Neuronal stem cell (in vitro differentiated cells): ENCODE results near the gene FAM135A.

Source experiments
- DNase-seq: peaks from one replicate; pipeline ENCODE4 v3.0.0-alpha.2; 2013; ENCODE audit warnings: low spot score
- H2AFZ ChIP-seq: one replicate; pipeline ENCODE4 v1.6.1; 2013; ENCODE audit warnings: mild to moderate bottlenecking, low read length, inconsistent platforms
- H2AK5ac ChIP-seq: 2 replicates; pipeline ENCODE4 v1.6.1; 2013; ENCODE audit warnings: low read depth, mild to moderate bottlenecking, inconsistent platforms, low read length, moderate library complexity, mixed read lengths
- H2BK120ac ChIP-seq: 2 replicates; pipeline ENCODE4 v1.6.1; 2013; ENCODE audit warnings: low read depth, mild to moderate bottlenecking, inconsistent platforms, low read length, moderate library complexity, mixed read lengths
- H2BK12ac ChIP-seq: one replicate; pipeline ENCODE4 v1.6.1; 2013; ENCODE audit warnings: low read length, inconsistent platforms
- H2BK15ac ChIP-seq: 2 replicates; pipeline ENCODE4 v1.6.1; 2013; ENCODE audit warnings: mild to moderate bottlenecking, low read length, inconsistent platforms, mixed read lengths
- H2BK5ac ChIP-seq: one replicate; pipeline ENCODE4 v1.6.1; 2013; ENCODE audit warnings: inconsistent platforms, mild to moderate bottlenecking, low read length, moderate library complexity
- H3K14ac ChIP-seq: one replicate; pipeline ENCODE4 v1.6.1; 2013; ENCODE audit warnings: low read length, inconsistent platforms
- H3K18ac ChIP-seq: 2 replicates; pipeline ENCODE4 v1.6.1; 2013; ENCODE audit warnings: low read length, inconsistent platforms
- H3K23ac ChIP-seq: 2 replicates; pipeline ENCODE4 v1.6.1; 2013; ENCODE audit warnings: low read depth, mild to moderate bottlenecking, mixed read lengths, low read length, inconsistent platforms; ENCODE audit not compliant: poor library complexity
- H3K27ac ChIP-seq: replicated peaks from 3 replicates; pipeline ENCODE4 v1.5.1; 2013; ENCODE audit warnings: low read length, inconsistent platforms
- H3K27me3 ChIP-seq, 3 experiments: 2 replicates each; pipeline ENCODE4 v1.6.1; 2013; ENCODE audit warnings: low read length in 3 of 3, mild to moderate bottlenecking in 2 of 3, inconsistent platforms in 1 of 3, low read depth in 1 of 3, mixed read lengths in 1 of 3, moderate library complexity in 1 of 3; ENCODE audit not compliant: control insufficient read depth in 3 of 3, insufficient read depth in 3 of 3
- H3K36me3 ChIP-seq, 2 donors: replicated peaks in 1 of 2; 2 replicates each; pipeline ENCODE4 v1.6.1; 2013; ENCODE audit warnings: low read length in 2 of 2; ENCODE audit not compliant: control insufficient read depth in 2 of 2, insufficient read depth in 2 of 2
- H3K4ac ChIP-seq: 2 replicates; pipeline ENCODE4 v1.6.1; 2013; ENCODE audit warnings: inconsistent platforms, mild to moderate bottlenecking, low read length, moderate library complexity
- H3K4me1 ChIP-seq, 2 donors: 1 replicate in 1 of 2; 2 replicates in 1 of 2; pipeline ENCODE4 v1.6.1; 2013; ENCODE audit warnings: low read length in 2 of 2, low read depth in 1 of 2; ENCODE audit not compliant: control insufficient read depth in 2 of 2, insufficient read depth in 1 of 2
- H3K4me2 ChIP-seq: one replicate; pipeline ENCODE4 v1.6.1; 2013; ENCODE audit warnings: mild to moderate bottlenecking, low read length, inconsistent platforms; ENCODE audit not compliant: insufficient read depth, poor library complexity, severe bottlenecking
- H3K4me3 ChIP-seq, 2 donors: 2 replicates each; pipeline ENCODE4 v1.5.1; 2013; ENCODE audit warnings: low read length in 2 of 2, mild to moderate bottlenecking in 2 of 2, inconsistent platforms in 1 of 2, moderate library complexity in 1 of 2
- H3K79me1 ChIP-seq: one replicate; pipeline ENCODE4 v1.6.1; 2013; ENCODE audit warnings: low read depth, mild to moderate bottlenecking, inconsistent platforms, low read length, moderate library complexity
- H3K9ac ChIP-seq: one replicate; pipeline ENCODE4 v1.6.1; 2013; ENCODE audit warnings: mild to moderate bottlenecking, low read depth, low read length, inconsistent platforms; ENCODE audit not compliant: poor library complexity
- H3K9me3 ChIP-seq, 2 donors: replicated peaks in 1 of 2; 2 replicates each; pipeline versions ENCODE3 to v1.6.1; 2013; ENCODE audit warnings: low read length in 2 of 2, mild to moderate bottlenecking in 2 of 2, inconsistent platforms in 1 of 2, low read depth in 1 of 2, mixed read lengths in 1 of 2, moderate library complexity in 1 of 2; ENCODE audit not compliant: control insufficient read depth in 2 of 2, insufficient read depth in 1 of 2
- H4K8ac ChIP-seq: one replicate; pipeline ENCODE4 v1.6.1; 2013; ENCODE audit warnings: low read depth, mild to moderate bottlenecking, inconsistent platforms, low read length, moderate library complexity
- H4K91ac ChIP-seq: one replicate; pipeline ENCODE4 v1.6.1; 2013; ENCODE audit warnings: low read length, low read depth, mild to moderate bottlenecking, inconsistent platforms; ENCODE audit not compliant: poor library complexity
- WGBS, 2 donors: extraction: QIAGEN DNeasy Blood & Tissue Kit; methylation state at CpG; one replicate each; pipeline ENCODE4 v1.1.7; 2013; ENCODE audit warnings: missing lambda C conversion rate in 2 of 2, mixed read lengths in 1 of 2; ENCODE audit not compliant: insufficient read length in 2 of 2, insufficient replicate concordance in 1 of 2; ENCODE audit errors: extremely low coverage in 2 of 2; 5-methylcytosine and 5-hydroxymethylcytosine counted together

FAM135A gene

GRCh38 chr6:70376628-70377027, 36.7 kb upstream of the FAM135A start:
- DNase-seq = no peak
- Histone ChIP-seq H3K14ac (no peak overlapping the region), H3K23ac (no peak overlapping the region), H2AK5ac (no peak overlapping the region), H3K9me3 (no peaks in the 10 kb centered on the region), H3K27me3 (no peaks in the 10 kb centered on the region), H2AFZ (no peak overlapping the region), H3K4ac (no peak overlapping the region), H3K4me1 (no peaks in the 10 kb centered on the region), H4K8ac (no peak overlapping the region), H3K4me2 (no peak overlapping the region), H3K79me1 (no peaks in the 10 kb centered on the region), H3K18ac (no peak overlapping the region), H2BK5ac (no peak overlapping the region), H3K4me3 (no peak overlapping the region), H4K91ac (no peak overlapping the region), H3K27ac (no peak overlapping the region), H2BK12ac (no peak overlapping the region), H3K9ac (no peak overlapping the region), H2BK15ac (no peak overlapping the region), H2BK120ac (no peak overlapping the region), H3K36me3 (no peaks in the 10 kb centered on the region)
- no CpG with 5 or more reads among the region's 1 CpG for WGBS, 2 donors

GRCh38 chr6:70377372-70377771, 35.9 kb upstream of the FAM135A start:
- no peak overlapping the region for H2AFZ ChIP-seq
- no peak overlapping the region for H2BK12ac ChIP-seq
- no peak overlapping the region for H3K4ac ChIP-seq
- DNase-seq = no peak
- no peaks in the 10 kb centered on the region for H3K4me1 ChIP-seq
- no peak overlapping the region for H2BK120ac ChIP-seq
- H2BK15ac ChIP-seq = no peak overlapping the region
- no peak overlapping the region for H3K4me2 ChIP-seq
- H3K23ac ChIP-seq = no peak overlapping the region
- H2BK5ac ChIP-seq = no peak overlapping the region
- no peak overlapping the region for H2AK5ac ChIP-seq
- H3K79me1 ChIP-seq = no peaks in the 10 kb centered on the region
- H4K91ac ChIP-seq = no peak overlapping the region
- no peak overlapping the region for H4K8ac ChIP-seq
- no peak overlapping the region for H3K4me3 ChIP-seq
- WGBS, 2 donors = no CpG with 5 or more reads among the region's 3 CpGs
- no peaks in the 10 kb centered on the region for H3K36me3 ChIP-seq
- no peak overlapping the region for H3K18ac ChIP-seq
- no peak overlapping the region for H3K27ac ChIP-seq
- no peaks in the 10 kb centered on the region for H3K27me3 ChIP-seq
- no peaks in the 10 kb centered on the region for H3K9me3 ChIP-seq
- no peak overlapping the region for H3K14ac ChIP-seq
- no peak overlapping the region for H3K9ac ChIP-seq

GRCh38 chr6:70379473-70380013, 33.8 kb upstream of the FAM135A start:
- no peaks in the 10 kb centered on the region for H3K79me1 ChIP-seq
- no CpG with 5 or more reads among the region's 4 CpGs for WGBS, 2 donors

GRCh38 chr6:70380252-70380651, 33.1 kb upstream of the FAM135A start:
- no peak for DNase-seq
- H3K36me3 ChIP-seq = no peaks in the 10 kb centered on the region
- H2AFZ ChIP-seq = no peak overlapping the region
- no peak overlapping the region for H2BK15ac ChIP-seq
- no peaks in the 10 kb centered on the region for H3K9me3 ChIP-seq
- no peaks in the 10 kb centered on the region for H3K79me1 ChIP-seq
- H2AK5ac ChIP-seq = no peak overlapping the region
- no peak overlapping the region for H3K27ac ChIP-seq
- no peak overlapping the region for H3K14ac ChIP-seq
- H3K23ac ChIP-seq = no peak overlapping the region
- WGBS, 2 donors = no CpG with 5 or more reads among the region's 5 CpGs
- no peak overlapping the region for H3K9ac ChIP-seq
- no peak overlapping the region for H4K8ac ChIP-seq
- no peaks in the 10 kb centered on the region for H3K4me1 ChIP-seq
- H3K4me3 ChIP-seq = no peak overlapping the region
- no peaks in the 10 kb centered on the region for H3K27me3 ChIP-seq
- H3K4ac ChIP-seq = no peak overlapping the region
- no peak overlapping the region for H2BK5ac ChIP-seq
- H2BK12ac ChIP-seq = no peak overlapping the region
- H2BK120ac ChIP-seq = no peak overlapping the region
- H4K91ac ChIP-seq = no peak overlapping the region
- H3K4me2 ChIP-seq = no peak overlapping the region
- H3K18ac ChIP-seq = no peak overlapping the region

More at GRCh38 chr6:70379473-70380013, 33.8 kb upstream of the FAM135A start:
- H3K27ac ChIP-seq = no peak overlapping the region
- no peak overlapping the region for H3K23ac ChIP-seq
- no peak overlapping the region for H2BK12ac ChIP-seq
- H3K27me3 ChIP-seq = no peaks in the 10 kb centered on the region
- H3K36me3 ChIP-seq = no peaks in the 10 kb centered on the region
- no peak overlapping the region for H2BK15ac ChIP-seq
- H3K9ac ChIP-seq = no peak overlapping the region
- no peaks in the 10 kb centered on the region for H3K9me3 ChIP-seq
- H2BK5ac ChIP-seq = no peak overlapping the region
- H4K91ac ChIP-seq = no peak overlapping the region
- H3K14ac ChIP-seq = no peak overlapping the region
- no peak overlapping the region for H2BK120ac ChIP-seq
- H3K4me1 ChIP-seq = no peaks in the 10 kb centered on the region
- no peak overlapping the region for H2AFZ ChIP-seq
- no peak overlapping the region for H4K8ac ChIP-seq
- no peak overlapping the region for H3K18ac ChIP-seq
- no peak overlapping the region for H3K4me2 ChIP-seq
- H3K4ac ChIP-seq = no peak overlapping the region
- DNase-seq = no peak
- H2AK5ac ChIP-seq = no peak overlapping the region
- H3K4me3 ChIP-seq = no peak overlapping the region
